GM23338 (cell line): ENCODE measurements around the gene SMOC2. TPM values are rescaled to one million over a fixed set of nuclear protein-coding genes. Genes with fewer than 3 reads are reported as not detected.

Source experiments
- ATAC-seq: fragments of 200-7000 bp; cut with Tn5 transposase; 3 replicates; pipeline ENCODE4 v1.9.1; 2020
- DNase-seq: peaks from one replicate; pipeline ENCODE4 v3.0.0-alpha.2; 2015; ENCODE audit warnings: low spot score
- H2AFZ ChIP-seq: fragments of 200-600 bp; sonication (generic); 2 replicates; pipeline ENCODE4 v1.8.0; 2016; ENCODE audit warnings: antibody characterized with exemption, mild to moderate bottlenecking, moderate library complexity
- H3F3A ChIP-seq: fragments of 200-600 bp; sonication (generic); replicated peaks from 2 replicates; pipeline ENCODE4 v1.8.0; 2017; ENCODE audit warnings: antibody characterized with exemption, mixed run types, low read depth
- H3K27ac ChIP-seq: fragments of 200-600 bp; sonication (generic); 2 replicates; pipeline ENCODE4 v1.6.1; 2016; ENCODE audit warnings: low read depth
- H3K27me3 ChIP-seq: fragments of 200-600 bp; sonication (generic); 2 replicates; pipeline ENCODE4 v1.8.0; 2016; ENCODE audit warnings: mild to moderate bottlenecking, mixed run types, moderate library complexity; ENCODE audit not compliant: insufficient read depth
- H3K36me3 ChIP-seq: fragments of 200-600 bp; sonication (generic); 2 replicates; pipeline ENCODE4 v1.8.0; 2016; ENCODE audit warnings: mild to moderate bottlenecking; ENCODE audit not compliant: insufficient read depth
- H3K4me1 ChIP-seq: fragments of 200-600 bp; sonication (generic); 2 replicates; pipeline ENCODE4 v1.8.0; 2016; ENCODE audit warnings: mild to moderate bottlenecking, moderate library complexity; ENCODE audit not compliant: insufficient read depth
- H3K4me2 ChIP-seq: fragments of 200-600 bp; sonication (generic); 2 replicates; pipeline ENCODE4 v1.7.1; 2017; ENCODE audit warnings: mixed run types
- H3K4me3 ChIP-seq: fragments of 200-600 bp; sonication (generic); 2 replicates; pipeline ENCODE4 v1.6.1; 2016; ENCODE audit warnings: mixed run types
- H3K79me2 ChIP-seq: fragments of 200-600 bp; sonication (generic); replicated peaks from 2 replicates; pipeline ENCODE4 v1.8.0; 2017; ENCODE audit warnings: mild to moderate bottlenecking; ENCODE audit not compliant: insufficient read depth
- H3K9me2 ChIP-seq: fragments of 200-600 bp; sonication (generic); 2 replicates; pipeline ENCODE4 v1.8.0; 2017; ENCODE audit not compliant: insufficient read depth
- H4K20me1 ChIP-seq: fragments of 200-600 bp; sonication (generic); replicated peaks from 2 replicates; pipeline ENCODE4 v1.8.0; 2017; ENCODE audit warnings: mild to moderate bottlenecking; ENCODE audit not compliant: insufficient read depth
- H3K27ac Mint-ChIP-seq: 2 replicates; pipeline ENCODE4 v1.8.0; 2020; ENCODE audit warnings: inconsistent platforms, mild to moderate bottlenecking, moderate library complexity, mixed read lengths
- H3K27me3 Mint-ChIP-seq: 3 replicates; pipeline ENCODE4 v1.8.0; 2022; ENCODE audit warnings: low read depth, mild to moderate bottlenecking, moderate library complexity, mixed read lengths, inconsistent platforms; ENCODE audit not compliant: insufficient read depth, poor library complexity
- H3K36me3 Mint-ChIP-seq: 3 replicates; pipeline ENCODE4 v1.8.0; 2021; ENCODE audit warnings: low read depth, mild to moderate bottlenecking, inconsistent platforms, moderate library complexity, mixed read lengths
- H3K4me1 Mint-ChIP-seq: 3 replicates; pipeline ENCODE4 v1.8.0; 2020; ENCODE audit warnings: mild to moderate bottlenecking, inconsistent platforms, mixed read lengths
- H3K4me3 Mint-ChIP-seq: 3 replicates; pipeline ENCODE4 v1.8.0; 2021; ENCODE audit warnings: moderate library complexity, mild to moderate bottlenecking, inconsistent platforms, mixed read lengths
- H3K9me3 Mint-ChIP-seq: 3 replicates; pipeline ENCODE4 v1.8.0; 2020; ENCODE audit warnings: moderate library complexity, mild to moderate bottlenecking, inconsistent platforms, mixed read lengths
- ETS1 ChIP-seq: IDR thresholded peaks from 2 replicates; pipeline ENCODE4 v1.6.1; 2016; ENCODE audit warnings: antibody characterized with exemption
- EZH2 ChIP-seq: fragments of 200-600 bp; sonication (generic); IDR thresholded peaks from one replicate; pipeline ENCODE4 v1.8.0; 2017; ENCODE audit warnings: antibody characterized with exemption, mild to moderate bottlenecking, low read depth; ENCODE audit not compliant: unreplicated experiment
- EZH2phosphoT487 ChIP-seq: fragments of 200-600 bp; sonication (generic); IDR thresholded peaks from one replicate; pipeline ENCODE4 v1.8.1; 2018; ENCODE audit warnings: antibody characterized with exemption; ENCODE audit not compliant: unreplicated experiment
- JUNB ChIP-seq: IDR thresholded peaks from one replicate; pipeline ENCODE4 v1.6.1; 2016; ENCODE audit warnings: antibody characterized with exemption; ENCODE audit not compliant: unreplicated experiment
- POLR2AphosphoS5 ChIP-seq: IDR thresholded peaks from 2 replicates; pipeline ENCODE4 v1.6.1; 2016; ENCODE audit warnings: antibody characterized with exemption, low read depth
- REST ChIP-seq: IDR thresholded peaks from one replicate; pipeline ENCODE4 v1.6.1; 2018; ENCODE audit warnings: antibody characterized with exemption; ENCODE audit not compliant: unreplicated experiment
- STAT1 ChIP-seq: IDR thresholded peaks from one replicate; pipeline ENCODE4 v1.6.1; 2016; ENCODE audit warnings: antibody characterized with exemption; ENCODE audit not compliant: unreplicated experiment
- ZNF114 ChIP-seq: fragments of 250-450 bp; sonication (Bioruptor Pico); IDR thresholded peaks from 2 replicates; pipeline ENCODE4 v1.5.0; 2020; ENCODE audit warnings: mild to moderate bottlenecking, moderate library complexity
- ZNF331 ChIP-seq: fragments of 250-450 bp; sonication (Bioruptor Pico); IDR thresholded peaks from 2 replicates; pipeline ENCODE4 v1.5.0; 2020; ENCODE audit warnings: low read depth, mild to moderate bottlenecking, moderate library complexity
- ZNF462 ChIP-seq: fragments of 250-450 bp; sonication (Bioruptor Pico); IDR thresholded peaks from 2 replicates; pipeline ENCODE4 v1.5.0; 2020; ENCODE audit warnings: mild to moderate bottlenecking, moderate library complexity
- polyA plus RNA-seq: library from polyadenylated mRNA; unstranded; fragments of >200 nt; fragmentation: Nextera tagmentation; extraction: Ambion mirVana; gene quantifications from 2 replicates; pipeline ENCODE4 v1.2.1, GENCODE V29; 2016
- total RNA-seq: library from RNA; depleted of rRNA; stranded (reverse); fragments of >200 nt; shearing (Covaris generic); gene quantifications from 2 replicates; pipeline ENCODE4 v1.2.3, GENCODE V29; 2014

The SMOC2 gene
- total and polyA plus RNA-seq, 2 experiments from 2014 or later, result 4.3 to 6.5 TPM

GRCh38 chr6:168448243-168448855 lies 7.4 kb downstream of the SMOC2 start (continued):
- TF ChIP-seq ZNF462 (CRISPR knock-in tag) (no peak), EZH2phosphoT487 (no peak), ZNF331 (CRISPR knock-in tag) (no peak), EZH2 (no peak), ETS1 (no peak)

GRCh38 chr6:168450917-168451316 lies 9.9 kb downstream of the SMOC2 start:
- Mint-ChIP-seq H3K9me3 (no peaks in the 10 kb centered on the region; the same call in 2 of the 3 replicates), H3K27ac (no peak overlapping the region), H3K4me3 (no peak overlapping the region), H3K27me3 (peaks cover 5% of the 10 kb centered on the region), H3K36me3 (no peaks in the 10 kb centered on the region), H3K4me1 (peaks cover 37% of the 10 kb centered on the region)
- DNase-seq (peak; percentile 61), ATAC-seq (peak; percentile 84)
- no peaks in the 10 kb centered on the region for H3K36me3 ChIP-seq
- no peaks in the 10 kb centered on the region for H3K27me3 ChIP-seq
- no peaks in the 10 kb centered on the region for H3K9me2 ChIP-seq
- H3K4me1 ChIP-seq, result peaks cover 30% of the 10 kb centered on the region
- peak overlapping the region; percentile 49 for H3K4me2 ChIP-seq
- no peaks in the 10 kb centered on the region for H3F3A ChIP-seq
- no peak overlapping the region for H3K27ac ChIP-seq
- peaks cover 5% of the 10 kb centered on the region; the same call in 1 of the 2 replicates for H3K79me2 ChIP-seq
- no peak overlapping the region for H2AFZ ChIP-seq
- no peak overlapping the region for H3K4me3 ChIP-seq
- no peaks in the 10 kb centered on the region for H4K20me1 ChIP-seq
- TF ChIP-seq EZH2 (no peak), STAT1 (no peak), ETS1 (no peak), REST (no peak), EZH2phosphoT487 (no peak), POLR2AphosphoS5 (no peak), JUNB (no peak), ZNF114 (CRISPR knock-in tag) (no peak)
